Activated CD8-positive, alpha-beta T cell treated with anti-CD3 and anti-CD28 coated beads for 36 hours (primary cell): ENCODE results near the gene XPA. TPM values are rescaled to one million over a fixed set of nuclear protein-coding genes. Genes with fewer than 3 reads are reported as not detected.

ENCODE experiments used
- ATAC-seq: fragments of 200-7000 bp; cut with Tn5 transposase; one replicate; pipeline ENCODE4 v1.10.0; 2021; ENCODE audit warnings: mild to moderate bottlenecking, moderate library complexity
- CTCF ChIA-PET: fragments of 350-600 bp; sonication (Branson Sonifier 250); formaldehyde crosslinking; loops from one replicate; lab custom pipeline; 2021; ENCODE audit warnings: antibody characterized with exemption; lab: Charles Lee
- POLR2A ChIA-PET: fragments of 350-600 bp; sonication (Branson Sonifier 250); formaldehyde crosslinking; loops from one replicate; lab custom pipeline; 2021; ENCODE audit warnings: antibody characterized with exemption; lab: Charles Lee
- DNase-seq: peaks from one replicate; pipeline ENCODE4 v3.0.0-alpha.2; 2020
- H3K27ac Mint-ChIP-seq: one replicate; pipeline ENCODE4 v1.8.0; 2021; ENCODE audit warnings: mild to moderate bottlenecking, mixed read lengths
- H3K27me3 Mint-ChIP-seq: one replicate; pipeline ENCODE4 v1.8.0; 2021; ENCODE audit warnings: mixed read lengths
- H3K36me3 Mint-ChIP-seq: one replicate; pipeline ENCODE4 v1.8.0; 2021; ENCODE audit warnings: low read depth, mixed read lengths
- H3K4me1 Mint-ChIP-seq: one replicate; pipeline ENCODE4 v1.8.0; 2021; ENCODE audit warnings: low read depth, mixed read lengths
- H3K4me3 Mint-ChIP-seq: one replicate; pipeline ENCODE4 v1.8.0; 2021; ENCODE audit warnings: mild to moderate bottlenecking, moderate library complexity, mixed read lengths
- H3K9me3 Mint-ChIP-seq: one replicate; pipeline ENCODE4 v1.8.0; 2021; ENCODE audit warnings: mixed read lengths
- CTCF ChIP-seq: fragments of 200-600 bp; IDR thresholded peaks from one replicate; pipeline ENCODE4 v1.8.0; 2022; ENCODE audit warnings: antibody characterized with exemption, mild to moderate bottlenecking
- intact Hi-C: fragments of 100-400 bp; cut with micrococcal nuclease; formaldehyde crosslinking; loops from one replicate; pipeline ENCODE4 v1.10.0; 2022
- total RNA-seq, 2 experiments: library from RNA; stranded (reverse); gene quantifications; one replicate each; pipeline ENCODE4 v1.2.3, GENCODE V29; 2021

XPA gene
- total RNA-seq, 2 experiments from 2014 or later, result 9.8 to 10.9 TPM

DNA sequence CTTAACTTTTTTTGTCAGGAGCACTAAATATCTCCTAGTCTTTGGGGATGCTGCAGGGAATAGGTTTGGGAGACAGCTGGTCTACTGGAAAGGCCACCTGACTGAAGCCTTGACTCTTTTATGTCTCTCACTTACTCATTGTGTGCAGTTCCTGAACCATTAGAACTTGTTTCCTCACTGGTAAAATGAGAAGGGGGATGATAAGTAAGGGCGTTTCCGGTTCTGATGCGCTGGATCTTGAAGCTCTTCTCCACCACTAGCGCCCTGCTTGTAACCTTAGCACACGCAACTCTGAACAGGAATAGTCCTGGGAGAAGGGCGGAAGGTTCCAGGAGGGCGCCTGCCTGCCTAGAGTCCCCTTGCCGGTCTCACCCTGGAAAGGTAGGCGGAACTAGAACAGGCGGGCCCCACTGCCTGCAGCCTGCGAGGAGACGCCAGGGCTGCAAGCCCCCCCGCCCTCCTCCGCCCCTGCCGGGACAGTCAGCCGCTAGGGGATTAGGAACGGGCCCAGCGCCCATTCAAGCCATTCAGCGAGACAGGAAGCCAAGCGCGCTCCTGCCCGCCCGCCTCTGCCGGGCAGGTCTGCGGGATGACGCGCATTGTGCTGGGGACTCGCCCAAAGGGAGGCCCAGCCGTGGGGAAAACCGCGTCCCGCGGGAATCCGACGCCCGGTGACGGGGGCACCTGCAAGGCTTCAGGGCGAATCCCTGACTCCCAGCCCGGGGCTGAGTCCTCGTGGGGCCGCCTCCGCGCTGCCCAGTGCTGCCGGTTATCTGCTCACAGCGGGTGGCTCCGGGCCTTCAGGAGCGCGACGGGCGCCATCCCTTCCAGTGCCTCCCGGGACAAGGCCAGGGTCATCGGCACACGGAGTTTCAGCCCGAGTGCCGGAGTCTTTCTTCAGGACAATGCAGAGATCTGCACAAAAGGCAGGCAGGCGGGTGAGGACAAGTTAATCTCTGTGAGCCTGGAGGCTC lies 44.0 kb upstream of the XPA start:
- CTCF ChIA-PET, result no interaction called here
- Mint-ChIP-seq H3K36me3 (no peaks in the 10 kb centered on the region), H3K9me3 (peaks cover 3% of the 10 kb centered on the region), H3K27ac (no peak overlapping the region), H3K4me1 (peaks cover 6% of the 10 kb centered on the region), H3K27me3 (peaks cover 51% of the 10 kb centered on the region), H3K4me3 (peak overlapping the region; percentile 52)
- DNase-seq (peak; percentile 59), ATAC-seq (peak; percentile 81)
- POLR2A ChIA-PET, result interaction anchor here (0.6 to 0.7 kb wide), 2 partner anchors 108 to 133 kb away, joined by 3 read pairs; partner anchors contain the start of genes NCBP1 and TSTD2
- intact Hi-C loops, result no loop called here
- no peak for TF ChIP-seq CTCF

DNA sequence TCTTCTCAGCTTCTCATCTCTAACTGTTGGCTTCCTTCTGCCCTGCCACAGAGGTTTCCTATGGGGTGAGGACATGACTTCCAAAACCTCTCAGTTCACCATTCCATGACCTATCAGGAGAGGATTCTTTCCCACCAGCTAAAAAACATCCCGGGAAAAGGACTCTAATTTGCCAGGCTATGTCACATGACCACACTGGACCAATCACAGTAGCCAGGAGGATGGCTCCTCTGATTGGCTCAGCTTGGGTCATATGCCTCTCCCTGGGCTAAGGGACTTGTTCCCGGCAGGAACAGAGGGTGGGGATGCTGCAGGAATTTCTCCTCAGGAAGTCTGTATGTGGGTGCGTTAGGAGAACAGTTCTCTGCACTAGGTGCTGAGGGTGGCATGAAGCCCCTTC lies 40.3 kb upstream of the XPA start:
- ATAC-seq, result no peak
- Mint-ChIP-seq H3K36me3 (no peaks in the 10 kb centered on the region), H3K27me3 (peaks cover 33% of the 10 kb centered on the region), H3K4me1 (peaks cover 6% of the 10 kb centered on the region), H3K27ac (no peak overlapping the region), H3K4me3 (no peak overlapping the region), H3K9me3 (peaks cover 3% of the 10 kb centered on the region)
- TF ChIP-seq CTCF, result no peak
- intact Hi-C loops, result no loop called here
- ChIA-PET POLR2A (no interaction called here), CTCF (interaction anchor here (3.1 kb wide), 1 partner anchor 153 kb away, joined by 9 read pairs; no protein-coding TSS in a partner anchor)
- DNase-seq, result no peak

DNA sequence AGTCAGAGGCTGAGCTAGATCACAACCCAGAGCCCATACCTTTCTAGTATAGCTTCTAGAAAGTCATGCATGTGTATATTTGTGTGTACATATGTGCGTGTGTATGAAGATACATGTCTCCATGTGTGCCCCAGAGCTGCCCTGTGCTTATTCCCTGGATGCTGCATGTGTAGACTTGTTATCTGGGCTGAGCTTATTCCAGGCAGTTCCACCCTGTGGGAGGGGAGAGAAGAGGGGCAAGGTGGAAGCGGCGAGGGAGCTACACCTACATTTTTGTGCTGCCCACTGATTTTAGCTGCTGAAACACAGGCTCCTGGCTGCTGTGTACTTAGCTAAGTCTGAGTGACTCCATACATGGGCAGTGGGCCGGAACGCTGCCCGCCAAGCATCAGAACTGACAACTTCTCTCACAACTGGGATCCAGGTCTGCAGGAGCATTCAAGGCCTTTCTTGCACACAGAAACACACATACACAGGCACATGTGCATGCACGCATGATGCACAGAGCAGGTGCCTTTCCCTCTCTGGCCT lies 38.0 kb upstream of the XPA start:
- ChIA-PET CTCF (interaction anchor here (0.8 kb wide), 1 partner anchor 154 kb away, joined by 5 read pairs; no protein-coding TSS in a partner anchor), POLR2A (no interaction called here)
- DNase-seq (no peak), ATAC-seq (no peak)
- intact Hi-C loops, result no loop called here
- H3K4me3 Mint-ChIP-seq, result no peak overlapping the region
- no peaks in the 10 kb centered on the region for H3K4me1 Mint-ChIP-seq
- H3K36me3 Mint-ChIP-seq, result no peaks in the 10 kb centered on the region
- H3K9me3 Mint-ChIP-seq, result no peaks in the 10 kb centered on the region
- TF ChIP-seq CTCF, result no peak
- H3K27me3 Mint-ChIP-seq, result peaks cover 18% of the 10 kb centered on the region
- no peak overlapping the region for H3K27ac Mint-ChIP-seq

- Mint-ChIP-seq H3K9me3 (no peaks in the 10 kb centered on the region), H3K4me1 (no peaks in the 10 kb centered on the region), H3K4me3 (no peak overlapping the region), H3K27ac (no peak overlapping the region), H3K27me3 (peaks cover 9% of the 10 kb centered on the region), H3K36me3 (no peaks in the 10 kb centered on the region)
- ATAC-seq (no peak), DNase-seq (no peak)
- POLR2A ChIA-PET, result no interaction called here
- no peak for TF ChIP-seq CTCF
- intact Hi-C loops, result no loop called here
- CTCF ChIA-PET, result interaction anchor here (1.4 to 1.8 kb wide), 3 partner anchors 12 to 174 kb away, joined by 3 to 5 read pairs (median 4); no protein-coding TSS in a partner anchor
Measured at GRCh38 chr9:97726716-97727115, 29.6 kb upstream of the XPA start.
